ENCODE data around the gene ZNF37A. TPM values are rescaled to one million over a fixed set of nuclear protein-coding genes. Genes with fewer than 3 reads are reported as not detected.
"Not testable (repeated sequence)": the region's sequence is repeated elsewhere in the genome, so short reads cannot be mapped to it uniquely, and the experiment has no call there.

Gene ZNF37A
- total RNA-seq, 1 experiment from 2014 or later, result 5.9 TPM

DNA sequence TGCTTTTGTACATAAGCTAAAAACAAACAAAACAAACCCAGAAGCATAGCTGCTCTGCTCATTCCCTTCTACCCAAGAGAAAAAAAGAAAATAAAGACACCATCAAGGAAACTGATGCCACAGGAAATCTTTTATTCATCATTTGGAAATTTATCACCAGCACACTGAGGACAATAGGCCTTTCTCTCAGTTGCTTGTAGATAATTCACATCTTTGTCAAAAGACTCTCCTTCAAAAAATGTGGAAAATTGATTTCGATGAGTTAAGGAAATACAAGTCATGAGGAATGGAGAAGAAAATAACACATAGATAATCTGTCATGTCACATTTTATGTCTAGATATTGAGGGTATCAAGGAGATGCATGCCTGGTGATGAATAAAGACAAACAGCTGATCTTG, 53.5 kb downstream of the ZNF37A start:
- no peak for DNase-seq (ENCODE audit: low spot score)

DNA sequence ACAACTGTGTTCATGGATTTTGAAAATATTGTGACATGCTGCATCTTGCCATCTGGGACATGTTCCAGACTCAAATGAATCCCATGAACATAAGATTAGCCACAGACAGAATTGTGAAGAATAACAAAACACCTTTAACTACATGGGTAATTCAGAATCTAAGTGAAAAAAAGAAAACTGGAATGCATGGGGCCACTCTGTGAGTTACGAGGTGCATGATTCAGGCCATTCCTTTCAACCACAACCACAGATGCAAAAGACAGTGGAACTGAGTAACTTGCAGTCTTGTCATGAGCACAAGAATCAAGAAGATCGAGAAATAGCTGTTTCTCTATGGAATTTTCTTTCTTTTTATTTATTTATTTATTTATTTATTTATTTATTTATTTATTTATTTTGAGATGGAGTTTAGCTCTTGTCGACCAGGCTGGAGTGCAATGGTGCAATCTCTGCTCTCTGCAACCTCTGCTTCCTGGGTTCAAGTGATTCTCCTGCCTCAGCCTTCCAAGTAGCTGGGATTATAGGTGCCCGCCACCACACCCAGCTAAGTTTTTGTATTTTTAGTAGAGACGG, 56.8 kb downstream of the ZNF37A start:
- not testable (repeated sequence) for DNase-seq (ENCODE audit: low spot score)

DNA sequence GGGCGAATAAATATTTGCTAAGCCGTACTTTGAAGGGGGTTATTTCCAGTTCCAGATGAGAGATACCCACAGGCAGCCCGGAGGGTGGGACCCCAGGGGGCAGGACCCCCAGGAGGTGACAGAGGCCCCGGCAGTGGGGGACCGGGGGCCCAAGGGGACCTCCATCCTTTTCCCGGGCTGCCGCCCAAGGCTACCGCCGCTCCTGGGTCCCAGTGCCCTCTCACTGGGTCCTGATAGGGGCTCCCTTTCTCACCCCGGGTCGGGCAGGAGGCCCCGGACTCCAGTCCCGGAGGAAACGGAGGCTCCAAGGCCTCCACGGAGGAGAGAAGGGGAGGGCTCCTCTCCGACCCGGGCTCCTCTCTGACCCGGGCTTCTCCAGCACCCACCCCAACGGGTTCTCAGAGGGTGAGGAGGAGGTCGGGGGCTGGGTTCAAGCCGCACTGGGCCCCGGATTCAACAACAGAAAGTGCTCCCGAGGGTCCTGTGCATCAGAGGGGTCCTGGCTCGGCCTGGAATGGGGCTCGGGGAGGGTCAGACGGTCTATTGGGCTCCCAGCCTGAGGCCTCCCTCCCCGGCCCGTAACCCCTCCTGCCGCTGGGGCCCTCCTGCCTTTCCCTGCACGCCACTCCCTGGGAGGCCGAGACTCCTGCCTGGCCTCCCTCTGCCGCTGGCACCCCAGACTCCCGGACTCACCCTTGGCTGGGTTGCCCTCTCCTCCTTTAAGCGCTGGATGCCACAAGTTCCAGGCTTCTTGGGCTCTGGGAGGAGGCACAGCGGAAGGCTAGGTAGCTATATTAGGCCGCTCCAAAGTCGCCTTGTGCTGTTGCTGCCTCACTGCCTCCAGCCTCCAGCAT, 62.5 kb downstream of the ZNF37A start:
- no peak for DNase-seq (ENCODE audit: low spot score)

DNA sequence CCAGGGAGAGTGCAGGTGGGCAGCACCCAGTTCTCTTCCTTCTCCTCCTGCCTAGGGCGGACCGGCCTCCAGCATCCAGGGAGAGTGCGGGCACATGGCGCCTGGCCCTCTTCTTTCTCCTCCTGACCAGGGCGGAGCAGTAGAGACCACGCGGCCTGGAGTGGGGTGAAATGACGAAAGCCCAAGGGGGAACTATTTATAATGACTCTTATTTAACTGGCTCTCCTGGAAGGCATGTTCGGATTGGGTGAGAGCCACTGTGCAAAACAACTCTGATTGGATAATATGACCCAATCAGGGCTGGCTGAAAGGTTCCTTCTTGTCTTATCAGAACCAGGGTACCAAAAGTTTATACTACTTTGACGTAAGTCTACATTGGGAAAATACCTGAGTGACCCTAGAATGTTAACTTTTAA, 63.1 kb downstream of the ZNF37A start:
- DNase-seq (ENCODE audit: low spot score), result no peak

DNA sequence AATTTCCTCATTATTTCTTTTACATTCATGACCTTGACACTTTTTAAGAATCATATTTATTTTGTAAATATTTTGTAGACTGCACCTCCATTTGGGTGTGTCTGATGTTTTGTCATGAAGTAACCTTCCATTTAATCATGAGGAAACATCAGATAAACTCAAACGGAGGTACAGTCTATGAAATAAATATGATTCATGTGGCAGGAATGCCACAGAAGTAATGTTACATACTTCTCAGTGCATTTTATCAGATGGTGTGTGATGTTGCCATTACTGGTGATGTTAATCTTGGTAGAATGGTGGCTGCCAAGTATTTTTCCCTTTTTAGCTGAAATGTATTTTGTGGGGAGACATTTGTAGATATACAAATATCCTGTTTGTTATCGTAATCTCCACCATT, 64.9 kb downstream of the ZNF37A start:
- DNase-seq (ENCODE audit: low spot score), result no peak

DNA sequence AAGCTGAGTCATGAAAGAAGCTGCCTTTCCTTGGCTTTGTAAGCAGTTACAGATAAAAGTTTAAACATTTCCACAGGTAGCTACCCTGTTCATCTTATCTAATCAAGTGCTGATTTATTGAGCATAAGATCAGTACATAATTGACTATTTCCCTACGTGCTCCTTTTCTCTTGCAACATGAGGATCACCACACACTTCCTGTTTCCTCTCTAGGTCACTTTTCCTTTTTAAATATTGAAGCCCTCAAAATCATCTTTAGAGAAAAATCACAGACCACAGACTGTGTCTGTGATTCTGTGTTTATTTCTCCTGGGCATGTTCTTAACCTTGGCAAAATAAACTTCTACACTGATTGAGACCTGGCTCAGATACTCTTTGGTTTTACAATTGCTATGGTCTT, 69.5 kb downstream of the ZNF37A start:
- no peak for DNase-seq (ENCODE audit: low spot score)

DNA sequence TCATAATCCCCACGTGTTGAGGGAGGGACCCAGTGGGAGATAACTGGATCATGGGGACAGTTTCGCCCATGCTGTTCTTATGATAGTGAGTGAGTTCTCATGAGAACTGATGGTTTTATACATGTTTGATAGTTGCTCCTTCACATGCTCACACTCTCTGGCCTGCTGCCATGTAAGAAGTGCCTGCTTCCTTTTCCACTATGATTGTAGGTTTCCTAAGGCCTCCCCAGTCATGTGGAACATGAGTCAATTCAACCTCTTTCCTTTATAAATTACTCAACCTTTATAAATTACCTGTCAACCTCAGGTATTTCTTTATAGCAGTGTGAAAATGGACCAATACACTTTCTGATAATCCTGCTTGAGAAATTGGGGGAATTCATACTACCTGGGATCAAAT, 80.2 kb downstream of the ZNF37A start:
- DNase-seq (ENCODE audit: low spot score), result no peak

DNA sequence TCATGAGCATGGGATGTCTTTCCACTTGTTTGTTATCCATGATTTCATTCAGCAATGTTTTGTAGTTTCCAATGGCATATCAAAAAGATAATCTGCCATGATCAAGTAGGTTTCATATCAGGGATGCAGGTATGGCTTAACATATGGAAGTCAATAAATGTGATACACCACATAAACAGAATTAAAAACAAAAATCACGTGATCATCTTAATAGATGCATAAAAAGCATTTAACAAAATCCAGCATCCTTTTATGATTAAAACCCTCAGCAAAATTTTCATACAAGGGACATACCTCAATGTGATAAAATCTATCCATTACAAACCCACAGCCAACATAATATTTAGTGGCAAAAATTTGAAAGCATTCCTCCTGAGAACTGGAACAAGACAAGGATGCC, 90.3 kb downstream of the ZNF37A start:
- DNase-seq (ENCODE audit: low spot score), result no peak

Small RNAs within 50 kb of the gene (small RNA-seq; reads per million reads assigned to genes)
- not detected for gene AL117339.2
- gene AL161931.1, result not detected
- gene FXYD6P2, result not detected

Other genes starting within 250 kb of the ZNF37A start
- gene ZNF248, start 236.7 kb upstream of the ZNF37A start, total RNA-seq (2014; rRNA removed; shearing (Covaris generic)), result 3.4 and 4.7 TPM in 2 replicates
- 0.15 and 0.60 TPM in 2 replicates for gene ZNF25, start 117.7 kb upstream of the ZNF37A start, total RNA-seq (2014; rRNA removed; shearing (Covaris generic))
- 7.3 and 18.6 TPM in 2 replicates for gene ZNF33A, start 83.7 kb upstream of the ZNF37A start, total RNA-seq (2014; rRNA removed; shearing (Covaris generic))